HG02642 (cell line): ENCODE measurements around the gene INCA1.
"Not testable (repeated sequence)": the region's sequence is repeated elsewhere in the genome, so short reads cannot be mapped to it uniquely, and the experiment has no call there.

Experiments used
- ATAC-seq: cut with Tn5 transposase; IDR thresholded peaks from one replicate; pipeline ENCODE4 v1.9.1; 2021; ENCODE audit warnings: mild to moderate bottlenecking; ENCODE audit not compliant: unreplicated experiment, poor library complexity

INCA1 gene, protein sequence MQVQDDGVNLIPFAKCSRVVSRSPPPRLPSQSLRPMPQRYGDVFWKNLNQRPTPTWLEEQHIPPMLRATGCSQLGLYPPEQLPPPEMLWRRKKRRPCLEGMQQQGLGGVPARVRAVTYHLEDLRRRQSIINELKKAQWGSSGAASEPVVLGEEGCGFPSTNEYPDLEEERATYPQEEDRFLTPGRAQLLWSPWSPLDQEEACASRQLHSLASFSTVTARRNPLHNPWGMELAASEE

DNA sequence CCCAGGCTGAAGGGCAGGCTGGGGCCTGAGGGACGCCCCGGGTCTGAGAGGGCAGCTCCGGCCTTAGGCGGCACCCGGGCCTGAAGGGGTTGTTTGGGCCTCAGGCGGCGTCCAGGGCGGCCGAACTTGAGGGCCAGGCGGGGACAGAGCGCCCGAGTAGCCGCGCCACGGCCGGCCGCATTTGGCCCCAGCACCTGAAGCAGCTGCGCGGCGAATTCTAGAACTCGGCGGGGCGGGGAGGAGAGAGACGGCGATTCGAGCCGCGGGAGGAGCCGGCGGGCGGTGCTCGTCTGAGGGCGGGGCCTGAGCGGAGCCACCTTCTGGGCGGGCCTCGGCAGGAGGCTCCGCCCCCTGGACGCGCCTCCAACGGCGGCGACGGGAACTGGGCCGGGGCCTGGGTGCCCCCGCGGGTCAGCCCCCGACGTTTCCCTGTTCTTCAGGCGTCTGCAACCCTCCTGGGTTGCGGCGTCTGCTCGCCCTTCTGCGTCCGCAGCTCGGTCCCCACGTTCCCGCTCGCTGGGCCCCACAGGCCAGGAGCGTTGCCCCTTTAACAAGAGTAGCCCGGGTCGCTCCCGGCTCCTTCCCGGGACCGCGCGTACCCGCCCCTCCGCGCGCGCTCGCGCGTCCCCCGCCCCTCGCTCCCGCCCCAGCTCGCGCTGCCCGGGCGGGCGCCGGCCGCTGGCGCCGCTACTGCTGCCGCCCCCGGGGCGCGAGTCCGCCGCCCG, at the start of gene INCA1, which contains the start of gene KIF1C:
Gene INCA1 (minus strand): TSS at position 221 of the 725 bp plus-strand sequence. CDS start 3,085 bp downstream, outside the sequence.
Gene KIF1C (plus strand): TSS at position 649 of the 725 bp plus-strand sequence. CDS start 2,297 bp downstream, outside the sequence.
- ATAC-seq, result peak; percentile 86

DNA sequence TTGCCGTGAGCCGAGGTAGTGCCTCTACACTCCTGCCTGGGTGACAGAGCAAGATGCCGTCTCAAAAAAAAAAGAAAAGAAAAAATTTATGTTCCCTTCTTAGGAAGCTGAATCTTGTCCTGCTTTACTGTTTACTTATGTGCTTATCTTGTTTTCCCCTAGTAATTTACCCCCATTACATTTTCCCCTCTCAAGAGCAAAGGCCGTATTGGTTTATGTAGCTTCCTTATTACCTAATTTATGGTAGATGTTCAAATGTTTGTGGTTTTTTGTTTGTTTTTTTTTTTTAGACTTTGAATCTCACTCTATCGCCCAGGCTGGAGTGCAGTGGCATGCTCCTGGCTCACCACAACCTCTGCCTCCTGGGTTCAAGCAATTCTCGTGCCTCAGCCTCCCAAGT, 48.2 kb upstream of the INCA1 start:
- no peak for ATAC-seq

DNA sequence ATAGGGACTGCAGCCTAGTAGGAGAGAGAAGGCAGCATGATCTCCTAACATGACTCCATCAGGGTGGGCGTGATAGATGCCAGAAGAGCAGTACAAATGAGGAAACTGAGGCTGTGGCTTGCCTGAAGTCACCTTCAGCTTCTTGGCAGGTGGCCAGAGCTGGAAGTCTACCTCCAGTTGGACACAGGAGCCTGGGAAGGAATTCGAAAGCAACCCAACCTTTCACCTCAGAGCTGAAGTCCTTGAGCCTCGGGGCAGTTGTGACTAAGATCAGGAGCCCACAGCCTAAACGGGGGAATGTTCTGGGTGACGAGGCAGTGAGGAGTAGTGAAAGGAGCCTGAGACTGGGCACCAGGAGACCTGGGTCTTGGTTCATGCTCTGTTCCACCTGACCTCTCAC, 47.3 kb upstream of the INCA1 start:
- ATAC-seq, result no peak

DNA sequence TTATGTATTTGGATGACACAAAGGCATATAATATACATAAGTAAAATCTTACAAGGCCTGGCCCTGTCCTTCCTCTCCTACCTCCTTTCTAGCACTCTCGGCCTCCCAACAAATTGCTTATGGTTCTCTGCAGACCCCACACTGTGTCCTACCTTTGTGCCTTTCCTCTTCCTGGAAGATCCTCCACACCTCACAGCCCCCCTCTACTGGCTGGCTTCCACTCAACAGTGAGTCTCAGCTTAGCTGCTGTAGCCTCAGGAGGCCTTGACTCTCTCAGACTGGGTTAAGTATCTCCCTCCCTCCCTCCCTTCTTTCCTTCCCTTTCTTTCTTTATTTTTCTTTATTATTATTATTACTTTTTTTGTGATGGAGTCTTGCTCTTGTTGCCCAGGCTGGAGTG, 46.2 kb upstream of the INCA1 start:
- no peak for ATAC-seq

DNA sequence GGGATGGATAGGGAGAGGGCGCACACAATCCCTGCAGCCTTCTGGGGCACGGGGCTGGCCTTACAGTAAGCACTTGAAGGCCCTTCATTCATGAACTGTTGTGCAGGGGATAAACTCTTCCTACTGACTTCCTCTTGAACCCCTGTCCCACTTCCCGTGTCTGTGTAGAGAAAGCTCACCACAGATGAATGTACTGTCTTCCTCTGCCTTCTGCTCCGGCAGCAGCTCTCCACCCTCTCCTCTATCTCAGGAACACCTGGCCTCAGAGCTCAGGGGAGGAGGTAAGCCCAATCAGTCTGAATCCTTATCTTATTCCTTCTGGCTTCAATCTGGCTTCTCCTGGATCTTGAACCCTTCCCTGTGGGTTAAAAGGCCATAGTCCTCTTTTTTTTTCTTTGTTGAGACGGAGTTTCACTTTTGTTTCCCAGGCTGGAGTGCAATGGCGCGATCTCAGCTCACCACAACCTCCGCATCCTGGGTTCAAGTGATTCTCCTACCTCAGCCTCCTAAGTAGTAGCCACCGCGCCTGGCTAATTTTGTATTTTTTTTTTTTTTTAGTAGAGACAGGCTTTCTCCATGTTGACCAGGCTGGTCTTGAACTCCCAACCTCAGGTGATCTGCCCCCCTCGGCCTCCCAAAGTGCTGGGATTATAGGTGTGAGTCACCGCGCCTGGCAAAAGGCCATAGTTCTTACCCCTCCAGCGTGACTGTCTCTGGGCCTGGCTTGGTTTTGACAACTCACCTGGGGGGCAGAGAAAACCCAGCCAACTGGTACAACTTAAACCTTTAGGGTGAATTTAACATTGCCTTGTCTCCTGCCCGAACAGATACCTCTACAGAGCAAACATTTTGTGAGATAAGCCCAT, 45.1 kb upstream of the INCA1 start:
- no peak for ATAC-seq

DNA sequence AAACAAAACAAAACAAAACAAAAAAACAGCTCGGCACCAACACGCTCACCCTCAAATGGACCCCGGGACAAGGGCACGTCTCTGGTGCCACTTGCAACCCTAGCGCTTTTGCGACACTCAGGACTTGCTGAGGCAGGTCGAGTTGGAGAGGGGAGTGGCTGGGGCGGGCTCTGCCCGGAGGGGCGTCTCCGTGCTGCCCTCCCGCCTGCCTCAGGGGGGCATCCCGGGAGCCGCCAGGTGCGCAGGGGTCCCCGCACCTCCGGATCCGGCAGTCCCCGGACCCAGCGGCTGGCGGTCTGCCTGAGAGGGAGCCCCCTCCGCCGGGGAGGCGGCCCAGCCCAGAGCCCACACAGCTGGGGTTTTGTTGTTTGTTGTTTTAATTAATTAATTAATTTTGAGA, 38.0 kb upstream of the INCA1 start, which contains the start of gene SLC52A1:
Gene SLC52A1 (minus strand): TSS at position 112 of the 400 bp plus-strand sequence. CDS start 820 bp downstream, outside the sequence.
- ATAC-seq, result no peak

DNA sequence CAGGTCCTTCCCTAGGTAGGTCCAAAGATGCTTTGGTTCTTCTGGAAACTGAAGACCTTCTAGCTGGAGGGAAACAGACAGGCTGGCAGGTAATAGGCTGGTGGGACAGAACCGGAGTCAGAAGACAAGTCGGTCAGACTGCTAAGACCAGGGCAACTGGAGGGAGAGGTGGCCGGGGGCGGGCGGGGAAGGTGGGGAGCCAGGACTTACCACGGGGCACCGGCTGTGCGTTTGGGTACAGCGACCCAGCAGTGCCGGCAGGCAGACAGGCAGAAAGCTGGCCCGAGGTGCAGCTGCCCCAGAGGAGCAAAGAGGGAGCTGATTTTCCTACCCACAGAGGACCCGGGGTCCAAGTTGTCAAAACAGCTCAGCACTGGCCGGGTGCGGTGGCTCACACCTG, 37.3 kb upstream of the INCA1 start:
- no peak for ATAC-seq

DNA sequence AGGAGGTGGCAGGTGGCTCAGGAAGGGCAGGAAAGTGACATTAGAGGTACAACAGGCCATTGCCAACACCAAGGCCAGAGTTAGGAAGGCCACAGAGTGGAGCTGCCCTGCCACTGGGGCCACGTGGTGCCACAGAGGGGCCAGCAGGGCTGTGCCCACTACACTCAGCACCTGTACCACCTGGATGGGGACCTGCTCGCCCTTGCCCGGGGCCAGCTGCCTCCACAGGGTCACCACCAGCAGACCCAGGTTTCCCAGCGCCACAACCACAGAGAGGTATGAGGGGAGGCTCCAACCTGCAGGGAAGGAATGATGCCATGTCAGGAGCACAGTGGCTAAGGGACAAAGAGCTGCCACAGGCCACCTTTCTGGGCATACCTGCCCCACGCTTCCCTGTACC, 36.7 kb upstream of the INCA1 start:
- ATAC-seq, result no peak

DNA sequence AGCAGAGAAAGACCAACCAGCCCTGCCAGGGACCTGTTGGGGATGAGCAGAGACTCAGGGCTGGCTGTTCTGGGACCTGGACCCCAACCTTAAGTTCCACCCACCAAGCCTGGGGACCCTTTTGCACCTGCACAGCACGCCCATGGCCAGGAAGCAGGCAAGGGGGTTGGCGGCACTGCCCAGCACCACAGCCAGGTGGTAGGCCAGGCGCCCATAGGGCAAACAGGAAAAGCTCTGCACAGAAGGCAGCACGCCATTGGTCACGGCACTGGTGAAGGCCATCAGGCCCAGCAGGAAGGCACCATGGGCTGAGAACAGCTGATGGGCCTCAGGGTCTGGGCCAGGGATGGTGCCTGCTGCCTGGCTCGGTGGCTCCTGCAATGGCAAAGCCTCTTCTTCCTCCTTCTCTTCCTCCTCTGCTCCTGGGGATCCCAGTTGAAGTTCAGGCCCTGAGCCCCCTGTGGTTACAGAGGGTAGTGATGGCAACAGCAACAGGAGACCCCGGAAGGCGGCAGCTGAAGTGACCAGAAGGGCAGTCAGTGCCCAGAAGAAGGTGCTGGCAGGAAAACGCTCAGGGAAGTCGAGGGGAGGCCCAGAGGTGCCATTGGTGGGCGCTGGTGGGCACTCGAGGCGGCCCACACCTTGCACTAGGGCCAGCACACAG, 36.2 kb upstream of the INCA1 start:
- ATAC-seq, result no peak

DNA sequence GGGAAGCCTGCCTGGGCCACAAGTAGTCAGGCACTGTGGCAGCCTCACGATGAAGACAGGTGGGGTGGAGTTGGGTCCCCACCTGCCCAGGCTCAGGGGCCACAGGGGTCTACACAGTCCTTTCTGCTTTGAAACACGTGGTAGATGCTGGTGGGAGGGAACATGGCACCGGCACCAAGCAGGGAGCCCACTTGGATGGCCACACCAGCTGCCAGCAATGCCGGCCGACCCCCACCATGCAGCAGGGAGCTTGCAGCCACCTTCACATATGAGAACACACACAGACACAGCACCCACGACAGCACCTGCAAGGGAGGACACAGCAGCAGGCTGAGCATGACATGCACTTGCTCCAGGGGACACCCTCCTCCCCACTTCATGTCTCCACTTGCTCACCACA, 35.5 kb upstream of the INCA1 start:
- ATAC-seq, result no peak

DNA sequence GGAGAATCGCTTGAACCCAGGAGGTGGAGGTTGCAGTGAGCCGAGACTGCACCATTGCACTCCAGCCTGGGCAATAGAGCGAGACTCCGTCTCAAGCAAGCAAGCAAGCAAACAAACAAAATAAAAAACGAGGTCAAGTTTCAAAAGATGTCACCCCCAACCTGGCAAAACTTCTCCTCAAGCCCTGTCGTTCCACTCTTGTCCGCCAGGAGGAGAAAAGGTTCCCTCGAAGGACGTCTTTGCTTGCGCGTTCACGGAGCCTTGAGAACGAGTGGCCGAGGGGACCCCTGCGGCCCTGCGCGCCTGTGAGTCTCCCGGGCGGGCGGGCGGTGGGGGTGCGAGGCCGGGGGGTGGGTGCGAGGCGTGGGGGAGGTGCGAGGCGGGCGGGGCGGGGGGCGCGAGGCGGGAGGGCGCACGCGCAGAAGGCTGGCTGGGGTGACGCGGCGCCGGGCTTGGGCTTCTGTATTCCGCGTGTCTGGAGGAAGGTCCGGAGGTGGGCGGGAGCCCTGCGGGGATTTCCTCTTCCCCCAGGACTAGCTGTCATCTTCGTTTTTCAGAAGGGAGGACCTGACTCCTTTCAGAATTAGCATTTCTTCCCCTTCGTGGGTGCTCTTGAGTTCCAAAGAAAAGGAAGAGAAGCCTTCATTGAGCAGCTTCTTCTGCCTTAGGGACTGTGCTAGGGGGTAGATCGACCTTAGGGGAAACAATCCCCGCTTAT, 34.2 kb upstream of the INCA1 start:
- peak; percentile 74 for ATAC-seq

DNA sequence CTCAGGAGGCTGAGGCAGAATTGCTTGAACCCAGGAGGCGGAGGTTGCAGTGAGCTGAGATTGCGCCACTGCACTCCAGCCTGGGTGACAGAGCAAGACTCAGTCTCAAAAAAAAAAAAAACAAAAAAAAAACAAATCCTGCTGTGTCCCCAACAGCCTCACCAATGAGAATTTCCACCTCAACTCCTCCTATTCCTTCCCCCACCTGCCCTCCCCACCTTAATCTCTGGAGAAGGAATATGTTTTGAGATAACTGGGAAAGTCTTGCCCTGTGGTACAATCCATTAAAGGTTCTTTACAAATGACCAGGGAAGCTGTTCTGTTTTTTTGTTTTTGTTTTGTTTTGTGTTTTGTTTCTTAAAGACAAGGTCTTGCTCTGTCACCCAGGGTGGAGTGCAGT, 32.8 kb upstream of the INCA1 start:
- ATAC-seq, result not testable (repeated sequence)

DNA sequence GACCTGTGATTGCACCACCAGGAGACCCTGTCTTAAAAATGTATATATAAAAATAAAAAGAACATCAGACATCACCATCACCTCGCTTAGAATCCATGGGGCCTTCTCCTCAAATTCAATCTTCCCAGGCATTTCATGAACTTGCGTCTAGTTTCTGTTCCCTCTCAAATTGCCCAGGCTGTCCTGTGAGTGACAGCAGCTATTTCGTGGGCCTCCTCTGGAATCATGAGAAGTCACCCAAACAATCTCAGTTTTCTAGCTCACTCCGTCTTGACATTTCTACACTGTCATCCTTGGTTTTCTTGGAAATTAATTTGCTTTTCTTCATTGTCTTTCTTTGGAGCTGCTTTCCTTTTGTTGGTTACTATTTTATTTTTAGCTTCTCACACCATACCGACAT, 30.6 kb upstream of the INCA1 start:
- ATAC-seq, result no peak

DNA sequence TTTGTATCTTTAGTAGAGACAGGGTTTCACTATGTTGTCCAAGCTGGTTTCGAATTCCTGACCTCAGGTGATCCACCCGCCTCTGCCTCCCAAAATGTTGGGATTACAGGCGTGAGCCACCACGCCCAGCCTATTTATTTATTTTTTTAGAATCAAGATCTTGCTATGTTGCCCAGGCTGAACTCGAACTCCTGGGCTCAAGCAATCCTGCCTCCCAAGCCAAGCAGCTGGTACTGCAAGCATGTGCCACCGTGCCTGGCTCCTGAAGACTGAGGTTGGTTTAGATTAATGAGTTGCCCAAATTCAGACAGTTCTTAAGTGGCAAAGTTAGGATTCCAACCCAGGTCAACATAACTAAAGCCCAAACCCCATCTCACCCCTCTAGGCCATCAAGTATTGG, 30.0 kb upstream of the INCA1 start:
- no peak for ATAC-seq

DNA sequence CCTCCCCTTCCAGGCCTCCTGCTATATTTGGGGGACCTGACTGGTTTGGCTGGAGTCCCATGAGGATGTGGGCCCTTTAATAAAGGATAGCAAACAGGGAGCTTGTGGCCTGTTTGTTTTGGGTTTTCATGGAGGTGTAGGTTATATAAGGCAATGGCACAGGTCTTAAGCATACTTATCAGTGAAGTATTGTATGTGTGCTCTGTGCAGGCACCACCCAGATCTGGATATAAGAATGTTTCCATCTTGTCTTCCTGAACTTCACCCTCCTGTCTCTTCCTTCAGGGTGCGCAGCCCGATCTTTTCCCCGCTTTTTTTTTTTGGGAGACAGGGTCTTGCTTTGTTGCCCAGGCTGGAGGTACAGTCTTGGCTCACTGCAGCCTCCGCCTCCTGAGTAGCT, 27.3 kb upstream of the INCA1 start:
- ATAC-seq, result no peak

DNA sequence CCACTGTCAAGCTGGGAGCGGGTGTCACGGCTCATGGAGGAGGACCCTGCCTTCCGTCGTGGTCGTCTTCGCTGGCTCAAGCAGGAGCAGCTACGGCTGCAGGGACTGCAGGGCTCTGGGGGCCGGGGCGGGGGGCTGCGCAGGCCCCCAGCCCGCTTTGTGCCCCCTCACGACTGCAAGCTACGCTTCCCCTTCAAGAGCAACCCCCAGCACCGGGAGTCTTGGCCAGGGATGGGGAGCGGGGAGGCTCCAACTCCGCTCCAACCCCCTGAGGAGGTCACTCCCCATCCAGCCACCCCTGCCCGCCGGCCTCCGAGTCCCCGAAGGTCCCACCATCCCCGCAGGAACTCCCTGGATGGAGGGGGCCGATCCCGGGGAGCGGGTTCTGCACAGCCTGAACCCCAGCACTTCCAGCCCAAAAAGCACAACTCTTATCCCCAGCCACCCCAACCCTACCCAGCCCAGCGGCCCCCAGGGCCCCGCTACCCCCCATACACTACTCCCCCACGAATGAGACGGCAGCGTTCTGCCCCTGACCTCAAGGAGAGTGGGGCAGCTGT, 26.3 kb upstream of the INCA1 start:
- no peak for ATAC-seq

DNA sequence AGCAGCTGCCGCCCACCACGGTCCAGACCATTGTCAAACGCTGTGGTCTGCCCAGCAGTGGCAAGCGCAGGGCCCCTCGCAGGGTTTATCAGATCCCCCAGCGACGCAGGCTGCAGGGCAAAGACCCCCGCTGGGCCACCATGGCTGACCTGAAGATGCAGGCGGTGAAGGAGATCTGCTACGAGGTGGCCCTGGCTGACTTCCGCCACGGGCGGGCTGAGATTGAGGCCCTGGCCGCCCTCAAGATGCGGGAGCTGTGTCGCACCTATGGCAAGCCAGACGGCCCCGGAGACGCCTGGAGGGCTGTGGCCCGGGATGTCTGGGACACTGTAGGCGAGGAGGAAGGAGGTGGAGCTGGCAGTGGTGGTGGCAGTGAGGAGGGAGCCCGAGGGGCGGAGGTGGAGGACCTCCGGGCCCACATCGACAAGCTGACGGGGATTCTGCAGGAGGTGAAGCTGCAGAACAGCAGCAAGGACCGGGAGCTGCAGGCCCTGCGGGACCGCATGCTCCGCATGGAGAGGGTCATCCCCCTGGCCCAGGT, 24.9 kb upstream of the INCA1 start:
- ATAC-seq, result no peak

DNA sequence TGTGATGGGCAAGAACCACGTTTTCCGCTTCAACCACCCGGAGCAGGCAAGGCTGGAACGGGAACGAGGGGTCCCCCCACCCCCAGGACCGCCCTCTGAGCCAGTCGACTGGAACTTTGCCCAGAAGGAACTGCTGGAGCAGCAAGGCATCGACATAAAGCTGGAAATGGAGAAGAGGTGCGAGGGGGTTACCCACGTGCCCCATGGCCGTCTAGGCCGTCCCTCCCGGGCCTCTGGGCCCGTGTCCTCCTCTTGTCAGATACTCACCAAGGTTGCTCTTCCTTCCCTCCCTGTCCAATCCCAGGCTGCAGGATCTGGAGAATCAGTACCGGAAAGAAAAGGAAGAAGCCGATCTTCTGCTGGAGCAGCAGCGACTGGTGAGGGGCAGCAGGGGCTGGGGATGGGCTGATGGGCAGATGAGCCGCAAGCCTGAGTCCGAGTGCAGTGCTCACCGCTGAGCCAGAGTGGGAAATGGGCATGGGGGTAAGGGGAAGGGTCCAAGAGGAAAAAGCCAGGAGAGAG, 23.2 kb upstream of the INCA1 start:
- ATAC-seq, result no peak

DNA sequence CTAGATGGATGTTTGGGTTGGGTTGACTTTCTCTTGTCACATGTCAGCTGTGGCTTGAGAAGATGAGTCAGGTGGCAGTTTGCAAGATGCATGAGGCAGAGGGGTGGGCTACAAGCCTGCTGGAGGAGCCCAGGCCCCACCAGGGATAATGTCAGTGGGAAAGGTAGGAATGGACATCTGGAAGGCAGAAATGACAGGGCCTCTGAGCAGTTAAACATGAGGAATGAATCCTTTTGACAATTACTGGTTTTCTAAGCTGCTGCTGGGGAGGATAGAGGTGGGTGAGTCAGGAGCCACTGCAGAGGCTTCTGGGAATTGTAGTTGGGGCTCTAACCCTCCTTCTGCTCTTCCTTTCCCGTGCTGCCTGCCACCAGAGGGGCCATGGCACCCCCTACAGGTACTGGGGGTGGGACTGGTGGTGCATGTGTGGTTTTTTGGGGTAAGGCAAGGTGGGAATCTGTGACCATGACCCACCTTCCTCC, 22.2 kb upstream of the INCA1 start:
- no peak for ATAC-seq
